Ishikawa (cell line): ENCODE results near the gene NAALADL1.

ENCODE experiments used
- CEBPB ChIP-seq: IDR thresholded peaks from 2 replicates; pipeline ENCODE4 v1.6.1; 2012
- EGR1 ChIP-seq: IDR thresholded peaks from 2 replicates; pipeline ENCODE4 v1.6.1; 2012
- EP300 ChIP-seq: IDR thresholded peaks from 2 replicates; pipeline ENCODE4 v1.6.1; 2012; ENCODE audit warnings: borderline replicate concordance
- FOXM1 ChIP-seq: IDR thresholded peaks from 2 replicates; pipeline ENCODE4 v1.6.1; 2012; ENCODE audit warnings: low read depth, borderline replicate concordance
- NFIC ChIP-seq: IDR thresholded peaks from 2 replicates; pipeline ENCODE4 v1.6.1; 2012
- RAD21 ChIP-seq: IDR thresholded peaks from 2 replicates; pipeline ENCODE4 v1.6.1; 2012; ENCODE audit warnings: low read depth
- REST ChIP-seq: IDR thresholded peaks from 2 replicates; pipeline ENCODE4 v1.6.1; 2012; ENCODE audit warnings: low read depth, mild to moderate bottlenecking
- TAF1 ChIP-seq: IDR thresholded peaks from 2 replicates; pipeline ENCODE4 v1.6.1; 2012; ENCODE audit warnings: low read depth, mild to moderate bottlenecking
- USF1 ChIP-seq: IDR thresholded peaks from 2 replicates; pipeline ENCODE4 v1.6.1; 2012
- YY1 ChIP-seq: IDR thresholded peaks from 2 replicates; pipeline ENCODE4 v1.6.1; 2012; ENCODE audit warnings: low read depth
- ZBTB7A ChIP-seq: IDR thresholded peaks from 2 replicates; pipeline ENCODE4 v1.6.1; 2012; ENCODE audit warnings: low read depth

- TF ChIP-seq FOXM1, result no peak
- no peak for TF ChIP-seq REST
- no peak for TF ChIP-seq EGR1
- TF ChIP-seq EP300, result no peak
- TF ChIP-seq YY1, result no peak
- no peak for TF ChIP-seq CEBPB
- no peak for TF ChIP-seq TAF1
- no peak for TF ChIP-seq RAD21
- no peak for TF ChIP-seq USF1
- TF ChIP-seq NFIC, result no peak
- TF ChIP-seq ZBTB7A, result no peak
These were observed 19.1 kb upstream of the NAALADL1 start for GRCh38 chr11:65077451-65077850.
